ENCODE data around the gene CACNA1H. TPM values are rescaled to one million over a fixed set of nuclear protein-coding genes. Genes with fewer than 3 reads are reported as not detected.

The CACNA1H gene
- total and polyA plus RNA-seq, 2 of the 8 experiments (the other 6 are each of a cell fraction or from before 2014, with no cell fraction given): 14.0 to 28.7 TPM

DNA sequence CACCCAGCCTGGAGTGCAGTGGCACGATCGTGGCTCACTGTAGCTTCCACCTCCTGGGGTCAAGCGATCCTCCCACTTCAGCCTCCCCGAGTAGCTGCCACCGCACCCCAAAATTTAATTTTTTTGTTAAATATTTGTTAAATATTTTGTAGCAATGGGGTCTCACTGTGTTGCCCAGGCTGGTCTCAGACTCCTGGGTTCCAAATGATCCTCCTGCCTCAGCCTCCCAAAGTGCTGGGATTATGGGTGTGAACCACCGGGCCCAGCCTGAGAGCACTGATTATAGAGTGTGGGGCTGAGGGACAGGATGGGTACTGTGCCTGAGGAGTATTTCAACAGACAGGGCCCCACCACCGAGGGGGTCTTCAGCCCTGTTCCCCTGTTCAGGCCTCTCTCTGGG lies 36.5 kb downstream of the CACNA1H start:
- POLR2A ChIA-PET (ENCODE audit: partially characterized antibody): no interaction called here
- WGBS, 2 experiments (ENCODE audit: extremely low coverage in 1 of 2, insufficient coverage in 1 of 2, insufficient read length in 1 of 2, insufficient replicate concordance in 2 of 2, low coverage in 1 of 2, low lambda C conversion rate in 2 of 2, missing lambda C conversion rate in 1 of 2): 97% methylated on average over 2 of the region's 7 CpGs; no CpG with 5 or more reads in 1 of the 2 experiments
- CTCF ChIA-PET (ENCODE audit: partially characterized antibody): interaction anchor here (0.6 to 1.7 kb wide), 4 partner anchors 77 to 86 kb away, joined by 3 to 6 read pairs (median 4); no protein-coding TSS in a partner anchor
- H3K27me3 ChIP-seq (replicated peaks in 1 of 4; ENCODE audit: control insufficient read depth in 3 of 4, extremely low read depth in 1 of 4, insufficient read depth in 3 of 4, low read length in 3 of 4): no peaks in the 10 kb centered on the region
- no peak overlapping the region for H3K9ac ChIP-seq (replicated peaks in 1 of 4; ENCODE audit: extremely low read depth in 1 of 4, low read depth in 3 of 4, low read length in 3 of 4)
- no peak overlapping the region for H3K23ac ChIP-seq (ENCODE audit: insufficient read length)
- H3K79me1 ChIP-seq (ENCODE audit: low read depth, low read length): peaks cover 7% of the 10 kb centered on the region
- H2AFZ ChIP-seq (ENCODE audit: low read length): no peak overlapping the region
- no peak overlapping the region for H3K4me2 ChIP-seq (ENCODE audit: insufficient read depth in 1 of 2, low read depth in 2 of 2, low read length in 2 of 2)
- H4K8ac ChIP-seq (ENCODE audit: extremely low read depth, insufficient read depth, low read length): no peak overlapping the region
- H3K36me3 ChIP-seq (ENCODE audit: control insufficient read depth in 2 of 4, insufficient read depth in 4 of 4, low read length in 3 of 4): no peaks in the 10 kb centered on the region
- FAIRE-seq (no peak), DNase-seq (ENCODE audit: low read depth in 1 of 2, low spot score in 2 of 2) (no peak)
- no peak overlapping the region for H3K4ac ChIP-seq (replicated peaks; ENCODE audit: insufficient read length, low read depth, low read length)
- no peak overlapping the region for H3K27ac ChIP-seq (ENCODE audit: low read depth, low read length)
- H4K91ac ChIP-seq (replicated peaks; ENCODE audit: insufficient read length, low read length): no peak overlapping the region
- peaks cover 23 to 43% of the 10 kb centered on the region in 2 experiments for H4K20me1 ChIP-seq (replicated peaks in 1 of 2; ENCODE audit: control insufficient read depth in 1 of 2, insufficient read depth in 2 of 2, low read length in 2 of 2)
- H3K14ac ChIP-seq (ENCODE audit: insufficient read length): no peak overlapping the region
- no peak overlapping the region for H3K56ac ChIP-seq (replicated peaks; ENCODE audit: insufficient read length, low read depth, low read length)
- no peaks in the 10 kb centered on the region for H3K9me3 ChIP-seq (ENCODE audit: insufficient read depth in 2 of 2, low read depth in 1 of 2, low read length in 1 of 2)
- no peak overlapping the region for H2BK120ac ChIP-seq (replicated peaks; ENCODE audit: low read depth, low read length)
- H2BK15ac ChIP-seq (ENCODE audit: low read length): no peak overlapping the region
- H4K5ac ChIP-seq (ENCODE audit: insufficient read length, low read depth, low read length): no peak overlapping the region
- peaks cover 0 to 7% (median 0%) of the 10 kb centered on the region in 4 experiments; a peak in 2 of 7 replicates for H3K4me1 ChIP-seq (replicated peaks in 1 of 4; ENCODE audit: control insufficient read depth in 3 of 4, insufficient read depth in 4 of 4, low read length in 3 of 4)
- H3K79me2 ChIP-seq (ENCODE audit: control insufficient read depth in 1 of 2, insufficient read depth in 2 of 2, low read length in 2 of 2): peaks cover 0 to 3% of the 10 kb centered on the region in 2 experiments; a peak in 1 of 4 replicates
- no peak overlapping the region for H3K4me3 ChIP-seq (ENCODE audit: extremely low read depth in 1 of 4, insufficient read depth in 2 of 4, low read depth in 3 of 4, low read length in 4 of 4)
- H2BK20ac ChIP-seq (ENCODE audit: low read length): no peak overlapping the region
- H2BK5ac ChIP-seq (ENCODE audit: low read depth, low read length): no peak overlapping the region
- no peaks in the 10 kb centered on the region for H3K23me2 ChIP-seq (ENCODE audit: low read depth, low read length)
- H3K18ac ChIP-seq (ENCODE audit: extremely low read depth, low read length): no peak overlapping the region
- no peak overlapping the region for H2AK5ac ChIP-seq (ENCODE audit: low read depth, low read length)
- H2BK12ac ChIP-seq (ENCODE audit: low read depth, low read length): no peak overlapping the region
- TF ChIP-seq, protein P1, sequence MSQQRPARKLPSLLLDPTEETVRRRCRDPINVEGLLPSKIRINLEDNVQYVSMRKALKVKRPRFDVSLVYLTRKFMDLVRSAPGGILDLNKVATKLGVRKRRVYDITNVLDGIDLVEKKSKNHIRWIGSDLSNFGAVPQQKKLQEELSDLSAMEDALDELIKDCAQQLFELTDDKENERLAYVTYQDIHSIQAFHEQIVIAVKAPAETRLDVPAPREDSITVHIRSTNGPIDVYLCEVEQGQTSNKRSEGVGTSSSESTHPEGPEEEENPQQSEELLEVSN (IDR thresholded peaks at IDR 0.05): no peak
- no peak for TF ChIP-seq SP4 (IDR thresholded peaks at IDR 0.05; ENCODE audit: low read length)
- no peak for TF ChIP-seq BACH1 (IDR thresholded peaks at IDR 0.05; ENCODE audit: low read length)
- no peak for TF ChIP-seq RXRA (IDR thresholded peaks at IDR 0.05; ENCODE audit: insufficient read depth, low read depth, low read length)
- TF ChIP-seq, protein P2, sequence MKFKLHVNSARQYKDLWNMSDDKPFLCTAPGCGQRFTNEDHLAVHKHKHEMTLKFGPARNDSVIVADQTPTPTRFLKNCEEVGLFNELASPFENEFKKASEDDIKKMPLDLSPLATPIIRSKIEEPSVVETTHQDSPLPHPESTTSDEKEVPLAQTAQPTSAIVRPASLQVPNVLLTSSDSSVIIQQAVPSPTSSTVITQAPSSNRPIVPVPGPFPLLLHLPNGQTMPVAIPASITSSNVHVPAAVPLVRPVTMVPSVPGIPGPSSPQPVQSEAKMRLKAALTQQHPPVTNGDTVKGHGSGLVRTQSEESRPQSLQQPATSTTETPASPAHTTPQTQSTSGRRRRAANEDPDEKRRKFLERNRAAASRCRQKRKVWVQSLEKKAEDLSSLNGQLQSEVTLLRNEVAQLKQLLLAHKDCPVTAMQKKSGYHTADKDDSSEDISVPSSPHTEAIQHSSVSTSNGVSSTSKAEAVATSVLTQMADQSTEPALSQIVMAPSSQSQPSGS (IDR thresholded peaks at IDR 0.05; ENCODE audit: low read length): no peak
- TF ChIP-seq YY1 (IDR thresholded peaks at IDR 0.05; ENCODE audit: low read depth, low read length): no peak
- no peak for TF ChIP-seq CHD2 (IDR thresholded peaks at IDR 0.05; ENCODE audit: low read length)
- TF ChIP-seq SIRT6 (IDR thresholded peaks at IDR 0.05; ENCODE audit: low read length): no peak
